Ishikawa (cell line): ENCODE results near the gene CNOT1.

Experiments used
- CEBPB ChIP-seq: IDR thresholded peaks from 2 replicates; pipeline ENCODE4 v1.6.1; 2012
- CREB1 ChIP-seq: IDR thresholded peaks from 2 replicates; pipeline ENCODE4 v1.6.1; 2012; ENCODE audit warnings: low read depth
- EGR1 ChIP-seq: IDR thresholded peaks from 2 replicates; pipeline ENCODE4 v1.6.1; 2012
- EP300 ChIP-seq: IDR thresholded peaks from 2 replicates; pipeline ENCODE4 v1.6.1; 2012; ENCODE audit warnings: borderline replicate concordance
- FOXM1 ChIP-seq: IDR thresholded peaks from 2 replicates; pipeline ENCODE4 v1.6.1; 2012; ENCODE audit warnings: low read depth, borderline replicate concordance
- MAX ChIP-seq: IDR thresholded peaks from 2 replicates; pipeline ENCODE4 v1.6.1; 2012
- NFIC ChIP-seq: IDR thresholded peaks from 2 replicates; pipeline ENCODE4 v1.6.1; 2012
- RAD21 ChIP-seq: IDR thresholded peaks from 2 replicates; pipeline ENCODE4 v1.6.1; 2012; ENCODE audit warnings: low read depth
- REST ChIP-seq: IDR thresholded peaks from 2 replicates; pipeline ENCODE4 v1.6.1; 2012; ENCODE audit warnings: low read depth, mild to moderate bottlenecking
- TAF1 ChIP-seq: IDR thresholded peaks from 2 replicates; pipeline ENCODE4 v1.6.1; 2012; ENCODE audit warnings: low read depth, mild to moderate bottlenecking
- TCF12 ChIP-seq: IDR thresholded peaks from 2 replicates; pipeline ENCODE4 v1.6.1; 2012; ENCODE audit warnings: low read depth
- TEAD4 ChIP-seq: IDR thresholded peaks from 2 replicates; pipeline ENCODE4 v1.6.1; 2012
- YY1 ChIP-seq: IDR thresholded peaks from 2 replicates; pipeline ENCODE4 v1.6.1; 2012; ENCODE audit warnings: low read depth
- ZBTB7A ChIP-seq: IDR thresholded peaks from 2 replicates; pipeline ENCODE4 v1.6.1; 2012; ENCODE audit warnings: low read depth
- TF ChIP-seq, protein P1 (sequence below): IDR thresholded peaks from 2 replicates; pipeline ENCODE4 v1.6.1; 2012

The CNOT1 gene

GRCh38 chr16:58532414-58532813, 97.2 kb downstream of the CNOT1 start:
- TF ChIP-seq NFIC (no peak), CEBPB (no peak), REST (no peak), EGR1 (no peak), ZBTB7A (no peak), FOXM1 (no peak), RAD21 (no peak), CREB1 (no peak), EP300 (no peak), TCF12 (no peak)
- TF ChIP-seq, protein P1, sequence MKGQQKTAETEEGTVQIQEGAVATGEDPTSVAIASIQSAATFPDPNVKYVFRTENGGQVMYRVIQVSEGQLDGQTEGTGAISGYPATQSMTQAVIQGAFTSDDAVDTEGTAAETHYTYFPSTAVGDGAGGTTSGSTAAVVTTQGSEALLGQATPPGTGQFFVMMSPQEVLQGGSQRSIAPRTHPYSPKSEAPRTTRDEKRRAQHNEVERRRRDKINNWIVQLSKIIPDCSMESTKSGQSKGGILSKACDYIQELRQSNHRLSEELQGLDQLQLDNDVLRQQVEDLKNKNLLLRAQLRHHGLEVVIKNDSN = no peak

DNA sequence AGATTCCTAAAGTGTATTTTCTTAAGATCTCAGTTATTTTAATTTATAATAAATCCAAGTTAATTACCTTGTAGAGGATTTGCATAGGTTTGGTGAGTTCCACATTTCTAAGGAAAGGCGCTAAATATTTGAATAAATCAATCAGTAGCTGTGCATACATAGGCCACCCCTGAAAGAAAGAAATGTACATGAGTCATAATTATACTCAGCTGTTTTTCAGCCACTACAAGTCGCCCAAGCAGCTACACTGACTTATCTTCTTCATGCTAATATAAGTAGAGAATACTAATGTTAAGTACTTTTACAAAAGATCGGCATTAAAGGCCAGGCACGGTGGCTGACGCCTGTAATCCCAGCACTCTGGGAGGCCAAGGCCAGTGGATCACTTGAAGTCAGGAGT, 99.4 kb downstream of the CNOT1 start:
- TF ChIP-seq CEBPB (no peak), NFIC (no peak), CREB1 (no peak), ZBTB7A (no peak), TCF12 (no peak), MAX (no peak), RAD21 (no peak), EGR1 (no peak), YY1 (no peak), TAF1 (no peak), REST (no peak)
- TF ChIP-seq, protein P1 = no peak

DNA sequence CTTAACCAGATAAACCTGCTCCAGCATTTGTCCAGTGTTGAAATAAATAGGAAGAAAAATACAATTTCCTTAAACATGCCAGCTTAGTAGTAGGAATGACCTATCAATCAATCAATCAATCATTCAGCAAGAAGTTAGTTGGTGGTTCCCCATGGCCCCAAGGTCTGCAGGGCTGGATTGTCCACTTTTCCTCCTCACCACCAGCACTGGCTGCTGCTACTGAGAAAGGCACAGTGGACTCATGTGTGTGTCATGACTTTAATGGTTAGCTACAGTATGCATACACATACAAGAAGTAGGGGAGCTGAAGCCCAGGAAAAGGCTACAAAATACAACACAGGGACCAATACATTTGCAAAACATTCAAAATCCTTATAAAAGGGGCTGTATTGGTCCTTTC, 109.9 kb downstream of the CNOT1 start:
- TF ChIP-seq MAX = no peak
- TF ChIP-seq CREB1 = no peak
- TF ChIP-seq CEBPB = no peak
- TF ChIP-seq, protein P1 = no peak
- no peak for TF ChIP-seq TCF12

DNA sequence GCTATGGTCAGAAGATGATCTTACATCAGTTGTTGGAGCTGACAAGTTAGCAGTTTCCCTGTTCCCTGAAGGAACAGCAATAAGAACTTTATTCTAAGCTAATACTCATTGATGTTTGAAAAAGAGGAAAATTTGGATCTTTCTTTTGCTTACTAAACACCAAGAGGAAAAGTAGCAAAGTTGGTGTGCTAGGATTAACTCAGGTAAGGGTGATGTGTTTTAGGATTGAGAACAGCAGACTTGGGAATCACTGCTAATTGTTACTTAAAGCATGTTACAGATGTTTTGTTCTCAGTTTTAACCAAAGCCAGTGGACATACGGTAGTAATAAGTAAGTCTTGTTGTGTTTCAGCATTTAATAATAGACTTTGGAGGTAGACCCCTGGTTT, 110.7 kb downstream of the CNOT1 start:
- TF ChIP-seq EGR1 = no peak
- TF ChIP-seq, protein P1 = no peak

- TF ChIP-seq TCF12 = no peak
- TF ChIP-seq, protein P1 = no peak
- TF ChIP-seq ZBTB7A = no peak
- TF ChIP-seq REST = no peak
- no peak for TF ChIP-seq MAX
- no peak for TF ChIP-seq NFIC
- no peak for TF ChIP-seq YY1
- no peak for TF ChIP-seq CREB1
- no peak for TF ChIP-seq EGR1
- TF ChIP-seq TEAD4 = no peak
- no peak for TF ChIP-seq RAD21
- no peak for TF ChIP-seq EP300
Observed at GRCh38 chr16:58518083-58518979, 111.3 kb downstream of the CNOT1 start.
